ENCODE measurements around the gene GREM1. TPM values are rescaled to one million over a fixed set of nuclear protein-coding genes. Genes with fewer than 3 reads are reported as not detected.

The GREM1 gene
- polyA plus RNA-seq, 10 donors: 0.67 to 6.2 (median 1.7) TPM

DNA sequence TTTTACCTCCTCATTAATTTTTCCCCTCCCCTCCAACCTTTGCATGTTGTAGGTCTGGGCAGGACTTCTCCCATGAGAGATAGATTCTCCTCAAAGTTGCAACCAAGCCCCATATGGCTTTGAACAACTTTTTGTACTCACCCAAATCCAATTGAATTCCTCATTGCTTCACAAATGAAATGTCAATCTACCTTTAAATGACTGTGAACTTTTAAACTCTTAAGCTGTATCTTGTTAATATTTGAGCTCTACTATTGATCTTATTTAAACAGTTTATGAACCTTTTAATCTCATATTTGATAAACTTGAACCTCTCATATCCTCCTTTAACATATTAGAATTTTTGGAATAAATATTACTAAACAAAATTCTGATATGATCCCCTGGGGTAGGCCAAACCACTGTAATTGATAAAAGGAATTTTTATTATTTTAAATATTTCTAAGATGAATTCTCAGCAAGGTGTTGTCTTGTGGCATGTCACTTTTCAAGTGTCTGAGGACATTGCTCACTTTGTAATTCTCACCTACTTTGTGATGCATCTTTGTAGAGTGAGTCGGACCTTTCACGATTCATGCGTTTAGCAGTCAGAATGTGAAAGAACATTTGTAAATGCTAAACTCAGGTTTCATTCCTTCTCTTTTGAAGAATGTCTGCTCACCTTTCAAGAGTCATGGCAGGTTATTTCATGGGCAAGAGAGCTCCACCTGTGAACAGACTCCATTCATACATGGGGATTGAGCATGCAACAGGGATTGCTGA, 23.4 kb upstream of the GREM1 start:
- DNase-seq: no peak

DNA sequence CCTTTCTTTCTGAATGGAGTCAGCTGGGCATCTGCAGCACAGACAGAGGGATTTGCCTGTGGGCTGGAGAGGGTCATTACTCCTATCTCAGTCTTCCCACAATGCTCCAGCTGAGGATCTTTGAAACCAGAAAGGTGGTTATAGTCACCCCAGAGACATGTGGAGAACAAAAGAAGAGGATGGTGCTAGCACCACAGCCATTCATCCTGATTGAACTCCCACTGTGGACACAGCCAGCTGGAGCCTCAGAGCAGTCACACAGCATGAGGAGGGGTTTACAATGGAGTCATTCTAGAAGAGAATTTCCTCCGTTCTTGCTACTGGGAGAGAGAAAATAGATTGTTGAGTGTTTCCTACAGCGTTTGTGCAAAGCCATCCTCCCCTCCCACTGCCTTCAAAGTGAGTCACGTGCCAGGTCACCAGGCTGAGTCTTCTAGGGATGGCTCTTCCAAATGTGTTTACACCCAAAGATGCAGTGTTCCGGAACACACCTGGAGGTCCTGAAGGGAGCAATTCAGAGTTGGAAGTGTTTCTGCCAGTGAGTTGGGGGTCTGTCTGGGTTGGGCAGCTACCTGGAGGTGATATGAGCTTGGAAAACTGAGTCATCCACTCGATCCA, 18.9 kb upstream of the GREM1 start:
- DNase-seq: no peak

DNA sequence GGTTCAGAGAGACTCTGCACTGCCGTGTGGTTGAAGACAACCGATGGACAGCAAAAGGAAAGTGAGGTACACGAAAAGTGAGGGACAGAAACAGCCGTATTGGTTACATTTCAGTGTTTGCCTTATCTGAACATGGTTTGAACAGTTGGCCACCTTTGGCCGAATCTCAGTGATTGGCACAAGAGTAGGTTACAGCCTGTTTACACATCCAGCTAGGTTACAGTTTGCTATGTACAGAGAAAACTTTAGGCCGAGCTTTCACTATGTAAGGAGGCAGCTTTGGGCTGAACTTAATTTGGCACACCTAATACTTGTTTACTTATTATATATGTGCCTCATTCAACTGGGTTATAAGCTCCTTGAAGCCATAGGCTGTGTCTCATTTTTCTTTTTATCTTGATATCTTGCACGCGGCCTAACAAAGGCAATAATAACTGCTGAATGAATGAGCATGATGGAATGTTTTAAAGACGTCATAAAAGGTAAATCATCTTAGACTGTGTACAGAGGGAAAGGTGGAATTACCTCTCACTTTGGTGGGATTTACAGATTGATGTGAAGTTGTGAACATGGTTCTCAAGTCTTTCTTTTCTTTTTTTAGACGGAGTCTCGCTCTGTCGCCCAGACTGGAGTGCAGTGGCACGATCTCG, 17.2 kb upstream of the GREM1 start:
- DNase-seq: no peak

DNA sequence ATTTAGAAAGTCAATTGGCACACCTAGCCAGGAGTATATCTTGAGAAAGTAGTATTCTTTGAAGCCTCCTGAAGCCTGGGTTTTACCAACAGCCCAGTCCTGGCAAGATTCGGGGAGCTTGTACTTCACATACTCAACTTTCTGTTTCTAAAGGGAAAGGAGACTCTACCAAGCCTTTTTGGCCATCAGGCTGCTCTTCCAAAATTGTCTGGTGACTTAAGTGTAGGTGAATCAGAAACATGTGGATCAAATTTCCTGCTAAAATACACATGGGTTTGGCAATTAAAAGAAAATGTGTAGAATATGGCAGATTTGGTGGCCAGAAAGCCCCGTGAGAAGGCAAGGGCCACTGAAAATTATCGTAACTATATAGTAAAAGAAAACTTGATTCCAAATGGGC, 15.9 kb upstream of the GREM1 start:
- no peak for DNase-seq

DNA sequence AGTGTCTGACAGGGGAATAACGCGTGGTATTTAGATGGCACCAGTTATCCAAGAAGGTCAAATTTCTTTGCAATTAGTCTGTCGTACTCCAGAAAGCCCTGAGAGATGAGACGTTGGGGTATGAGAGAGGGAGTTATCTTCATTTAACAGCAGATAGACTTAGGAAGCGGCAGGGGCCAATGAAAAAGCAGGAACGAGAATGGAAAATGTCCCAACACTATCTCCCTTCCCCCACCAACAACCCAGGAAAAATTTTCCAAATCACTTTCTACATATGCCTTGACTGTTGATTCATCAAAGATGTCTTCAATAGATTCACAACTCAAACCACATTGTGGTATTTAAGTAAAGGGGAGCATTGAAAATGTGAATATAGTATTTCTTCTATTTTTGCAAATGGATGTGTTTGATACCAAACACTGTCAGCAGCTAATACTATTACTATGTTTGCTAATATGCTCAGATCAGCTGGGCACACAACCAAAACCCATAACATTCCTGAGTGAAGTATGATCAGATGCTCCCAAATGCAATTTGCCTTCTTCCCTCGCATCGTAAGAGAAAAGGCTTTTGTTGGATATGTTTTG, 13.3 kb upstream of the GREM1 start:
- DNase-seq: peak in 2 of 3 donors; percentile 65 to 88

DNA sequence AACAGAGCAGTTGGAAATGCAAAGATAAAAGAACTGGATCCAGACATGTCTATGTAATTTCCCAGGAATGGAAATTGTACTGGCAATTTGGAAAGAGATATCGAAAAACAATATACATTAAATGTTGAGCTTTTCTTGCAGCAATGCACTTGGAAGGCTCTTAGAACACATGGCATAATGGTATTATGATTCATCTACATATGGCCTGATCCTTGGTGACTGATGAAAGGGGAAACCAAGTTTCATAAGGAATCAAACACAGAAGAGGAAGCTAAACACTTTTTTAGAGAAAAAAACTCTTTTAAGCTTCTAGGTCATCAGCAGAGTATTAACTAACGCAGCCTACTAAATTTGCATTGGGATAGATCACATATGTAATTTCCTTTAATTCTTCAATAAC, 12.4 kb upstream of the GREM1 start:
- no peak for DNase-seq

DNA sequence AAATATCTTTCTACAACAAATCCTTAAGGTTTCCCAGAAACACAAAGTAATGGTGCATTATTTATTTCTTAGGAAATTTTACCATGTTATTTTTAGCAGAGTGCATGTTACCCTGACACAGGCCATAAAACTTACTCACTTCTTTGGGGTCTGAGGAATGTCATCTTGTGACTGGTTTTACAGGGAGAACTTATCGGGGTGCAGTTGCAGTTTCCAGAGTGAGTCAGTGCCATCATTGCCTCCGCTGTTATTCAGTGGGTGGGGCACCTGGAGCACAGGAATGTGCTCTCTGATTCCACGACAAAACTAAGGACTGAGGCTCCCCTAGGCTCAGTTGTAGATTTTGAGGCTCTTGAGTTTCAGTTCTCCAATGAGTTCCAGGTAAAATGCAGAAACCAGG, 11.1 kb upstream of the GREM1 start:
- peak in 1 of 3 donors; percentile 63 for DNase-seq

DNA sequence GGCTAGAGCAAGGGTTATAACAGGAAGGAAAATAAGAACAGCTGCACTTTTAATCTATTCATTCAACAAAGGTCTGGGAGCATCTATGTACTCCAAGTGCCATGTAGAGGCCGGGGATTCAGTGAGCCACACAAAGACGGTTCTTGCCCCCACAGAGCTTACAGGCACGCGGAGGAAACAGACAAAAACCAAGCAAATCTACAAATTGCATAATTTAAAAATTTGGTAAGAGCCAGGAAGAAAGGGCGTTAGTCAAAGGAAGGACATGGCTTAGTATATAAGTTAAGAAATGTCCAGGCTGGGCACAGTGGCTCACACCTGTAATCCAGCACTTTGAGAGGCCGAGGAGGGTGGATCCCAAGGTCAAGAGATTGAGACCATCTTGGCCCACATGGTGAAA, 10.4 kb upstream of the GREM1 start:
- no peak for DNase-seq

DNA sequence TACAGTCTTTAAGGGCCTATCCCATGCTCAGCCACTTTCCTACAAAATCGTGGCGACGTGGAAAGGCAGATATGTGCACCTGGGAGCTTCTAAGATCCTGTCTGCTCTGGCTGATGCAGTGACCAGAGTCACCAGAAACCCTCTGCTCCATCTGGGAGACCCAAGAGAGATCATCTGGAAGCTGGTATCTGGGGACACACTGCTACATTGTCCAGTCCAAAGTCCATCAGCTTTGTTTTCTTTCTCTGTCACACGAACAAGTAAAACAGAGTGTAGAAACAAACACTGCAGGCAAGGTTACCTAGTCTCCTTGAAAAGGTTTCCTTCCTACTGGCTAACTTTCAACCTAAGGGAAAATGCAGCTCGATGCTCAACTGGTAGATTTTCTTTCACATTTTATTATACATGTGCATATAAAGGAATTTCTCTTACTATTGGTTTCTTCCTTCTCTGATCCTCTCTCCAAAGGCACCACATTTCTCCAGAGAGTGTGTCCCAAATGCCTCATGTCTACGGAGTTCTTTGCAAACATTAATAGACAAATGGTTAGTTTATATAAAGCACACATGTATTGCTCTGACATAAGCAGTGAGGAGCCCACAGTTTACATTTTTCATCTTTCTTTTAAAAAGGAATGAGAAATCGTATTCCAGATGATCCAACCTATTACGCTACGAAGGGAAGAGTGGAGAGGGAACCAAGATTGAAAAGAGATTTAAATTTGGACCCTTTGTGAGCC, 8.3 kb upstream of the GREM1 start:
- DNase-seq: no peak

DNA sequence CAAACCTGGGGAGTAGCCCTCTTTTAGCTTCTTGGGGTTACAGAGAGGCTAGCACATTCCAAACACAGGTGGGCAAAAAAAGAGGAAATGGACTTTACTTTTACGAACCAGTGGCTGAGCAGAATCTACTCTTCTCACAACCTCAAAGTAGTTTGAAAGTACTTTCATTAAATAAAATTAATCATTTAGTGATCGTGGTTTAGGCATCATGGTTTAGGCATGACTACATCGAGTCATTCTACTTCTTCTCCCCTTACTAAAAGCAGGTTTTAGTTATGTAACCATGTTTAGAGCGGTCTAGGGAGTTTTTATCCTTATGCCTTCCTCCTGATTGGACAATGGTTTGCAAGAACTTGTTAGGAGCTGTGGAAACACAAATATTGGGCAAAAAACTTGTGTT, 2.5 kb upstream of the GREM1 start:
- DNase-seq: no peak

DNA sequence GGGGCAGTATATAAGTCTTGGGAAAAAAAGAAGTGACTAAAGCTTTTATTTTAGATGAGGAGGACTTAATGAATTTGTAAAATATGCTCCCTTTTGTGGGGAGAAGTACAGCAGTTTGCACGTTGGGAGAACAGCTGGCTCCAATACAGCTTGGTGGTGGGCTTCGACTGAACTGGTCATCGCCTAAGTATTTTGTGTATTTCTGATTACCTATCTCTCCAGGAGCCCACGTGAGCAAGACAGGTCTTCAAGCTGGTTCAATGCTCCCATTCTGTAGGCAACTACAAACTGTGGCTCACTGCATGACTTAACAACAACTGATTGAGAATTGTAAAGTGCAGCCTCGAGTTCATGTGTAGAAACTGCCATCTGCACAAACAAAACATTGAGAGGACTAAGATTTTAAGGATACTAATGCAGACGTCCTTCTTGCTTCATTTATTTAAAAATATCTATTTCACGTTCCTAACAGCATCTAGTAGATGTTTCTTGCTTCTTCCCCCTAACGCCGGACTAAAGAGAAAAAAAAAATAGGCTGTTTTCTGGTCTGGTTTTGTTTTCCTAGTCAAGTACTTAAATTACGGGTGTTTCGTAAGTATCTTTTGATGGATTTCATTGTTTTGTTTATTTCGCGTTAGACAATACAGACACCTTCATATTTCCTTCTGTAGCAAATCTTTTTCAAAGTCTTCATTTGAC, 1.4 kb upstream of the GREM1 start:
- DNase-seq: no peak

DNA sequence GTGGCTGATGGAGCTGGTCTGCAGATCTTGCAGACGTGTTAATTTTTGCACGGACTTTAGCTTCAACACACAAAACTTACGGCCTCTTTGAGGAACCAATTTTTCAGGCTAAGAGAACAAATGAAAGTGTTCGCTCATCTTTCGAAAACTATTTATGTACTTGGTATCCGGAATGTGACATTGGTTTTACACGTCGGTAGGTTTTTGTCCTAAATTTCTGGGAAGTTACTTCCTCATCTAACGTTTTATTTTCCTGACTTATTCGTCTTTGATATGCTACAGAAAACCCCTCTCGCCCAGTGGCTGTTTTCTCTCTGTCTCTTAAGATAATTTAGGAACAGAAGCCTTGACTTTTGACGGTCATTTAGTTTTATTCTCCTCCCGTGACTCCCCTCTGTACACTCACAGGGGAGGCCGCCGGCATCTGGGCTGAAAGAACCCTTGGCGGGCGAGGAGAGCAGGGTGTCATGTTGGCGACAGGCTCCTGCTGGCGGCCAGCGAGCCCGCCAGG, 834 bp upstream of the GREM1 start:
- peak in 1 of 3 donors; percentile 32 for DNase-seq

DNA sequence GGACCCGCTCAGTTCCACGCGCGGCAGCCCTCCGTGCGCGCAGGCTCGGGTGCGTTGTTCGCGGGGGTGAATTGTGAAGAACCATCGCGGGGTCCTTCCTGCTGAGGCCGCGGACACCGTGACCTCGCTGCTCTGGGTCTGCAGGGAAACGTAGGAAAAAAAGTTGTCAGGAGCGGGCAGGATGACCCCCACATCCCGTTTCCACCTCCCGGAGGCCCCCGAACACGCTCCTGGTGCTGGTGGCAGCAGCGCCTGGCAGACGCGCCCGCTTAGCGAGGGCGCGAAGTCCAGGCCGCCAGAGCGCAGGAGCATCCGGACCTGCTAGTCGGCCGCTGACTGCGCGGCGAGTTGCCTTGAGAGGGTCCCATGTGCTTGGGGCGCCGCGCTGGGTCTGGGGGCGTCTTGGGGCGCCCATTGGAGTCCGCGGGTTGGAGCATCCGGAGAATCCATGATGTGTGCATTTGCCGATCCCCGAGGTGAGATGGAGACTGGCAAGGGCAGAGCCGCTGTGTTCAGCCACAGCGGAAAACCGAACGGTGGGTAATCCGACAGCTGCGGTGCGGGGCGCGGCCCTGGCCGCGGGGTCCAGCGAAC, 520 bp downstream of the GREM1 start:
- peak in 1 of 3 donors; percentile 57 for DNase-seq

DNA sequence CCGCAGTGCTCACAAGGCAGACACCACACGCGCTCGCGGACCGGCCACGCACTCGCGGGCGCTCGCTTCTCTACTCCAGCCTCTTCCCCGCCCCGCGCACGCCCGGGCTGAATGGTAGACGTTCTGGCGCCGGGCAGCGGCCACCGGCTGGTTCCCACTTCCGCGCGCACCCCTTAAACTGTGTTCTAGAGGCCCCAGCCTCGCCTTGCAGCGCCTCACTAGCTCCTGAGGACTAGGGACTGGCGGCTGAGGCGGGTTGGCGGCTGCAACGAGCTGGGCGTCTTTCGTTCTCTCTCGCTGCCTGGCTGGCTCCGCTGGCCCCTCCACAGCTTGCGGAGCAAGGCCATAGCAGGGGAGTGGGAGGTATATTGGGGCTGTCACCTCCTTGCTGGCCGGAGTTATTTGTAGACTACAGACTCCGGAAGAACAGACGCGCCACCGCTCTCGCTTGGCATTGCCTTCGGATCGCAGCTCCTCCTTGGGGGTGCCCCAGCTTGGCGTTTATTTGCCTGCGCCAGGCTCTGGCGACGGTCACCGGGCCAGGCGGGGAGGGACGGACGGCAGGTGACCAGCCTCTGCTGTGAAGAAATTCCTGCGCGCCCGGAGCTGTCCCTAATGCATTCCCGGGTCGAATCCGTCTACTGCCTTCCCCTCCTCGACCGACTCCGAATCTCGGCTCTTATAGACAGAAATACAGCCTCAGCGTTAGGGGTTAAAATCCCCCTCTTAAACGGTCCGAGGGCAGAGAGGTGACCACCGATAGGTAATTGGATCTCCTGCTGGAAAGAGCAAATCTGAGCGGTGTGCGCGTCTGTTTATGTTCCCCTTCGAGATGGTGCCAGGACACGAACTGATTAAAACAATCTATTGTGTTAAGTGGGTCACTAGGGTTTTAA, 1.3 kb downstream of the GREM1 start:
- DNase-seq: peak in 1 of 3 donors; percentile 60

DNA sequence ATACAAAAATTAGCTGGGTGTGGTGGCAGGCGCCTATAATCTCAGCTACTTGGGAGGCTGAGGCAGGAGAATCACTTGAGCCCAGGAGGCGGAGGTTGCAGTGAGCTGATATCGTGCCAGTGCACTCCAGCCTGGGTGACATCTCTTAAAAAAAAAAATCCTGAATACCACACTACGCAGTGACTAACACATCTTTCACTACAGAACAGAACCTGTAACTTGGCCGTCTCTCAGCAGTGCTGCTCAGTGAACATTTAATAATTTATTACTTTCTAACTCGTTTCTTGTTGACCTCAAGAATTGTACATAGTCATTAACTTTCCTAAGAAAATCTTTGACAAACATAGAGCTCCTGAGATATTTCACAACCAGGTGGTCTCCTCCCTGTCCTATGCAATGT, 3.8 kb downstream of the GREM1 start:
- no peak for DNase-seq

DNA sequence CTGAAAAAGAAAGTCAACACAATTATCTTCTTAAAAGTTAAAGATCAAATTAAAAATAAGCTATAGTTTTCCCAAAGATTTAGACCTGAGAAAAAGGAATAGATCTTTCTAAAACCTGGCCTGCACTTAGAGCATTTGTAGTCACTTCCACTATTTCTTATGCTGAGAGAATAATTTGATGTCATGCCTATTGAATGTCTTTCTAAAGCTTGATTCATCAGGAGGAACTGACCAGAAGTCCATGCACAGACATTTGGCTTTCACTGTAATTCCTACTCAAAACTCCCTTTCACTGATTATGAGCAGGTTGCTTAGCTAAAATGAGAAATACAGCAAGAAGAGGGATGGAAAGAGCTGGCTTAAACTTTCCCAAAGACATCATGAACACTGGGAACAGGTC, 4.3 kb downstream of the GREM1 start:
- DNase-seq: no peak

DNA sequence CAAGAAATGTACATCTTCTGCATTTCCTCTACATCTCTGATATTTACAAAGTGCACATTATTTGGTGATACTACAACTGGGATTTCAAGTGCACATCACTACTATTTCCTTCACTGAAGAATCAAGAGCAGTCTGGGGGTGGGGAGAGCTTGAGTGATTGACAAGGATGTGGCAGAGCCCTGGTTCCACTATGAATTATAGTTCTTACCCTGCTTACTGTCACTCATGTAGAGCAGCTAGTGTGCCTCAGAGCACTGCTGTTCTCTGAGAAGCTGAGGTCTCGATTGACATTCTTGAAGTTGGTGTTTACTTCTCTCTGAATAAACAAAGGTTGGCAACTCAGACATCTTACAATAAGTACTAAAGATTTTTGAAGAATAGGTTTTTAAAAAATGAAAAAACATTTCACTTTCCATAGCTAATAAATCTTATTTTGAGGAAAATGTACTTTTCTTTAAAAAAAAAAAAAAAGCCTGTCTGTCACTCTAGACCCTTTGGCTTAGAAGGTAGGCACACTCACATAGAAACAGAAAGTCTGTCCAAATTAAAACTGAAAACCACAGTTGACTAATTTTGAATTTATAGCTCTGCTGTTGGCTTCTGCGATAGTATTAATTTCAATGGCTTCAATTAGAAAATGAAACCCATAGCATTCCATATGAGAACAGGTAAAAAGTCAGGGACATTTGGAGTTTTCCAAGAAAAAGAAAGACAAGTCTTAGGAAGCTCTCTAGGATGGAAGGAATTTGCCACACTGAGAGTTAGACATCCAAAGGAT, 5.6 kb downstream of the GREM1 start:
- no peak for DNase-seq

DNA sequence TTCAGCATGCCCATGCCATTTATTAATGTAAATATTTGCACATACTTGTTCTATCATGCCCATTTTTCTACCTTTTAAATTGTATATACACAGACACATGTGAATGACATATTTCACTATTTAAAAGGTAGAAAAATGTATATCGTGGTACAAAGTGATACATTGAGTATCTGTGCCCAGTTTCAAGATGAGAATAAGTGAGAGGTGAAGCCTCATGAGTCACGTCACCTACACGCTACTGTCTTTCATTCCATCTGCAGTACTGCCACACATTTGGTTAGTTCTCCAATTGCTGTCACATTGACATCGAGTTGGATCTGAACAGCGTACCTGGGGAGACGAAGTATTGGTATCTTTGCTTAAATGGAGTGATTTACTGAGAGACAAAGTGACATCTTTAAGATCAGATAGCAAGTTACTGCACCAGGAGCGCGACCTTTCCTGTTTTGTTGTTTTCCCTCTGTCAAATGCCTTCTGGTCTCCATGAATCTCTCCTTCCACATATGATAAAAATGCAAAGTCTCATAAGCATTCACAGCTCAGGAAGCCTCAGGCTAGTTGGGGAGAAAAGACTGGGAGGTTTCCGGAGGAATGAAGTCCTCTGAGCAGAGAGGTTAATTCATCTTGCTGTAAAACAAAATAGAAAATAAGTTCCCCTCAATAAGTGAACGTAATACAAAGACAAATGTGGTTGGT, 12.0 kb downstream of the GREM1 start:
- DNase-seq: no peak
